Measurements from ENCODE around the gene CUL3.
"Not testable (repeated sequence)": the region's sequence is repeated elsewhere in the genome, so short reads cannot be mapped to it uniquely, and the experiment has no call there.

Gene CUL3

GRCh38 chr2:224585211-224586088, at the start of gene CUL3:
Gene CUL3, minus strand, starts transcription at chr2:224585363. Its CDS starts 354 bp downstream, at chr2:224585009.
- peak; percentile 96 to 98 for DNase-seq

GRCh38 chr2:224630659-224631550, 45.7 kb upstream of the CUL3 start:
- no peak for DNase-seq

- DNase-seq = no peak
Measured at GRCh38 chr2:224628416-224628815, 43.3 kb upstream of the CUL3 start.

DNA sequence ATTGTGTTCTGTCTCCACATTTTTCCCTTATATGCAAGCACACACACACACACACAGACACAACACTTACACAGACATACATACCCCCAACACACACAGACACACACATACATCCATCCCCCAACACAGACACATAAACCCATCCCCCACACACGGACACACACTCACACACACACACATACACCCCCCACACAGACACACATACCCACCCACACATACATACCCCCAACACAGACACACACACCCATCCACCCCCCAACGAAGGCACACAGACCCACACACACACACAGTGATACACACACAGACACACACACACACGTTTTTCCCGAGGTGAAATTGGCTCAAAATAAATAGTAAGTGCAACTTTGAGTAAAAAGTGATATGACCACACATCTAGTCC, 41.6 kb upstream of the CUL3 start:
- no peak for DNase-seq

- DNase-seq = no peak
Measured at GRCh38 chr2:224613543-224614286, 28.6 kb upstream of the CUL3 start.

DNA sequence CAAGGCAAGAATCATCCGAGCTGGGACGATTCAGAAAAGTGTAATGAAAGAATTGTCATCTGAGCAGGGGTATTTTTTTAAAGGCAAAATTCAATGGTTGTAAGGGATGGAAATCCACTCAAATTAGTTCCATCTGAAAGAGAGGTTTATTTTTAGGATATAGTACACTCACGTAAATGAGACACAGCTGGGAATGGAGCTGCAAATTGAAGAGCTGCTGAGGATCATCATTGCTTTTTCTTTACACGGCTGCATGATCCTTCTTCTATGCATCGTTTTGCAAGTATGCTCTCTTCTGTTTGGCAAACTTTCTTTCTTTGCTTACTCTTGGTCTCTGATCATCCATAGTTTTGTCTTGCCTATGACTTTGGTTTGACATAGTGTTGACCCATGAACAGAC, 27.4 kb upstream of the CUL3 start:
- no peak for DNase-seq

DNA sequence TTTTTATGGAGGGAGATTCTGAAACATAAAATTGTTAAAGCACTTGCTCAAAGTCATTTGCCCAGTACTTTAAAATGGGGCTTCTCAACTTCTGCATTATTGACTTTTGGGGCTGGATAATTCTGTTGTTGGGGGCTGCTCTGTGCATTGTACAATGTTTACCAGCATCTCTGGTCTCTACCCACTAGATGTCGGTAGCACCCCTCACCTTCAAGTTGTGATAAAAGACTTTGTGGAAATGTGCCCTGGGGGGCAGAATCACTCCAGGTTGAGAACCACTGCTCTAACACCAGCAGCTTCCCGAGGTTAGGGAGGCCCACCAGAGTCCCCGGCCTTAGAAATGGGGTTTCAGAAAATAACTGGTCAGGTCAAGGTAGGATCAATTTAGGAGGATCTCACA, 26.8 kb upstream of the CUL3 start:
- DNase-seq = no peak

DNA sequence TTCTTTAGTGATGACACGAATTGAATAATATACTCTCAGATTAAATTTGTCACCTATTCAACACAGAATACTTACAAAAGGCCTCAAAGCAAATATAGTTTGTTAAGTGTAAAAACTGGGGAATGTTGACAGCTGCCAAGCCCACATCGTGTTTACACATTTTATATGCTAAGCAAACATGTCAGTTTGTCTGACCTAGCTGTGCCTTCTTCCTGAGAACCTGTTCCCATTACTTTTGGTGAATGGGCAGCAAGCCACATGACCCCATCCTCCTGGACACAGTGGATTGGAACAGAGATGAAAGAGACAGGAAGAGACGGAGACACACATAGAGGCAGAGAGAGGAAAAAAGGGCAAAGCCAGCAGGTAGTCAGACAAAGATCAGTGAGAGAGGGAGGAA, 22.9 kb upstream of the CUL3 start:
- DNase-seq = no peak

DNA sequence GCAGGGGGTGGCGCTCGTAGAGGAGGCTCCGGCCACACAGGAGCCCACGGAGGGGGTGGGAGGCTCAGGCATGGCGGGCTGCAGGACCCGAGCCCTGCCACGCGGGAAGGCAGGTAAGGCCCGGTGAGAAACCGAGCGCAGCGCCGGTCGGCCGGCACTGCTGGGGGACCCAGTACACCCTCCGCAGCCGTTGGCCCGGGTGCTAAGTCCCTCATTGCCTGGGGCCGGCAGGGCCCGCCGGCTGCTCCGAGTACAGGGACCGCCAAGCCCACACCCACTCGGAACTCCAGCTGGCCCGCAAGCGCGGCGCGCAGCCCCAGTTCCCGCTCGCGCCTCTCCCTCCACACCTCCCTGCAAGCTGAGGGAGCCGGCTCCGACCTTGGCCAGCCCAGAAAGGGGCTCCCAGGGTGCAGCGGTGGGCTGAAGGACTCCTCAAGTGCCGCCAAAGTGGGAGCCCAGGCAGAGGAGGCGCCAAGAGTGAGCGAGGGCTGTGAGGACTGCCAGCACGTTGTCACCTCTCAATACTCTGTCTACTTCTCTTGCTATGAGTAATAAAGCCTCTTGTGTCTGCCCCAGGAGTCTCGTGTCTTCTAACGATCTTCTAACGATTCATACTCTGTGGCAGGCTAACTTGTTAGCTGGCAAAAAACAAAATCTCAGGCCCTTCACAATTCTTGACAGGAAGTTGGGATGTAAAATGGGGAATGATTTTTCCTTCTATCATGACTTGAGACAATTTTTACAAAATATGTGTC, 18.8 kb upstream of the CUL3 start:
- not testable (repeated sequence) for DNase-seq

DNA sequence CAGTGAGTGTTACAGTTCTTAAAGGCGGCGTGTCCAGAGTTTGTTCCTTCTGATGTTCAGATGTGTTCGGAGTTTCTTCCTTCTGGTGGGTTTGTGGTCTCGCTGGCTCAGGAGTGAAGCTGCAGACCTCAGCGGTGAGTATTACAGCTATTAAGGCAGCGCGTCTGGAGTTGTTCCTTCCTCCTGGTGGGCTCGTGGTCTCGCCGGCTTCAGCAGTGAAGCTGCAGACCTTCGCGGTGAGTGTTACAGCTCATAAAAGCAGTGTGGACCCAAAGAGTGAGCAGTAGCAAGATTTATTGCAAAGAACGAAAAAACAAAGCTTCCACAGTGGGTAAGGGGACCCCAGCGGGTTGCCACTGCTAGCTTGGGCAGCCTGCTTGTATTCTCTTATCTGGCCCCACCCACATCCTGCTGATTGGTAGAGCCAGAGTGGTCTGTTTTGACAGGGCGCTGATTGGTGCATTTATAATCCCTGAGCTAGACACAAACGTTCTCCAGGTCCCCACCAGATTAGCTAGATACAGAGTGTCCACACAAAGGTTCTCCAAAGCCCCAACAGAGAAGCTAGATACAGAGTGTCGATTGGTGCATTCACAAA, 17.7 kb upstream of the CUL3 start:
- not testable (repeated sequence) for DNase-seq

- DNase-seq = no peak
Measured at GRCh38 chr2:224601923-224602322, 16.8 kb upstream of the CUL3 start.

DNA sequence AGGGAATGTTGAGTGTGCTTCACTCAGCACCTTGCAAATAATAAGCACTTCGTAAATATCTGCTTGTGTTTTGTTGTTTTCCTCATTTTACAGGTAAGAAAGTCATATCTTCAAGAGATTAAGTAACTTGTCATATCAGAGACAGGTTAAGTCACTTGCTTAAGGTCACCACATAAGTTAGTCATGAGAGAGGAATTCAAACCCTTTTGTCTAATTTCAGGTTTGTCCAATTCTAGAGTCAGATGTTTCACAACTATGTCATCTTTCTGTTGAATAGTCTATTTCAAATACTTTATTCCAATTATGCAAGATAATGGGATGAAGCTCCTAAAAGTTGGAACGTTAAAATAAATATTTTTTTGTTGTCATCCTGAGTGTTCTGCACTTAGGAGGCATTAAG, 13.5 kb upstream of the CUL3 start:
- DNase-seq = no peak

GRCh38 chr2:224596289-224596688, 11.1 kb upstream of the CUL3 start:
- no peak for DNase-seq

GRCh38 chr2:224595518-224595917, 10.4 kb upstream of the CUL3 start:
- no peak for DNase-seq

DNA sequence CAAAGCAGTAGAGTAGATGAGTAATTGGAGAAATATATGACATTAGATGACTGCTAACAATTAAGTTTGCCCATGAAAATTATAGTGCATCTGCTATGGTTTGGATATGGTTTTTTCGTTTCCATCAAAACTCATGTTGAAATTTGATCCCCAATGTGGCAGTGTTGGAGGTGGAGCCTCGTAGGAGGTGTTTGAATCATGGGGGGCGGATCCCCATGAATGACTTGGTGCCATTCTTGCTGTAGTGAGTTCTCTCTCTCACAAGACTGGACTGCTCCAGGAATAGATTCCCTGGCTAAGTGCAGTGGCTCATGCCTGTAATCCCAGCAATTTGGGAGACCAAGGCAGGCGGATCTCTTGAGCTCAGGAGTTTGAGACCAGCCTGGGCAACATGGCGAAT, 9.7 kb upstream of the CUL3 start:
- no peak for DNase-seq

- DNase-seq = no peak
Measured at GRCh38 chr2:224591220-224591619, 6.1 kb upstream of the CUL3 start.

DNA sequence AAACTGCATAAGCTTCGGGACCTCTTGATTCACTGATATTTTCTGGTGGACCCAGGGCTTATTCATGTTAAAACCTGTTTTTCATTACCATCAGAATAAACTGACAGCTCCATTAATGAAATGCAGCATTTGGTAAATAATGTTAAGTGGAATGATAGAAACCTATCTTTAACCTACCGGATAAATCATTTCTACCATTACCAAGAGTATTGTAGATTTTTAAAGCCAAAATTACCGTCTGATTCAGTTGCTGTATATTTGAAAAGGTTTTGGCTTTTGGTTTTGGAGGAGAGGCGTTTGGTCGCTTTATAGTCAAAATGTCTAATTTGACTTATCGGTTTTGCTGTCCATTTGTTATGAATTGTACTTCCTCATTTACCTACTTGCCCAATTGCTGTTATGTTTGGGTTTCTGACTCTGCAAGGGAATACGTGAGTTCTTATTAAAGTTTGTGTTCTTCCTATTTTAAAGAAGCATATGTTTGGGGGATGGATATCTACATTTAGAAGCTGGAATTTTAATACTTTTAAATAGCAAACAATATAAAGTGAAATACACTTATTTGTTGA, 1.0 kb upstream of the CUL3 start:
- peak in 1 of 2 experiments; percentile 30 for DNase-seq

DNA sequence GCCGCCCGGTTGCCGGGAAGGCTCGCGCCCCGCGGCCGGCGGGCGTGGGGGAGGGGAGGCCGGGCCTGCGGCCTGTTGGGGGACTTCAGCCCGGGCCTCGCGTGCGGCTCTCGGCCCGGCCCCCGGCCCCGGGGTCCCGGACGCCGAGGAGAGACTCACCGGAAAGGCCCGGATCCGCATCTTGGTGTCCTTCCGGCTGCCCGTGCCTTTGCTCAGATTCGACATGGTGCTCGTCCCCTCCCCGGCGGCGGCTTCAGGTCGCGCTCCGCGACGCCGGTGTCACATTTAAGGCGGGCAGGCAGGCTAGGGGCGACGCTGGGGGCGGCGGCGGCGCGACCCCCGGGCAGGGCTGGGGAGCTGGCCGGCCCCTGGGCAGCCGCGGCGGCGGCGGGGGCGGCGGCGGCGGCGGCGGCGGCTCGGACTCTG, 365 bp downstream of the CUL3 start:
- DNase-seq = peak in 1 of 2 experiments; percentile 69

DNA sequence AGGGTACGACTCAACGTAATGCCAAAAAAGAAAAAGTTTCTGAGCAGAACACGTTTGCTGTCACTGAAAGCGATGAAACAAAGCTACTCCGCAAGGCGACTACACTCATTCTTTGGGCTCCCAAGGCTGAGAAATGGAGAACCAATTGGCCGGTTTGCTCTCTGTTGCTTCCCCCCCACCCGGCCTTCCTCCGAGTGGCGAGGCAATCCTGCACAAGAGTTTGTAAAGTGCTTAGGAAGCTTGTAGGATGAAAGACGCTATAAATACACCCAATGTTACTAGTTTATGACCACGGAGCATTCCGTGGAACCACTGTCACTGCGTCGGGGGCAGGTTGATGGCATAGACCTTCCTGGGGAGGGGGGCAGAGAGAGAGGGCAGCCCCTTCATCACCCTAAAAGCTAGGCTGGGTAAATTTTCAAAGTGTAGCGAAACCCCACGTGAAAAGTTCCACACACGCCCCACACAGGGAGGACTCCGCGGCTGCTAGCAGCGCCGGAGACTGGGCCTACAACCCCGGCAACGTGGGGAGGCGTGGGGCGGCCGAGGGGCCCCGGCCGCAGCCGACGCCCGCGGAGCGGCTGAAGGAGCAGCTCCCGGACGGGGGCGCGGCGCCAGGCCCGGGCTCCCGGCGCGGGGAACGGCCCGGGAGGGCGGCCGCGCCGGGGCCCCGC, 915 bp downstream of the CUL3 start:
- DNase-seq = peak in 1 of 2 experiments; percentile 39

DNA sequence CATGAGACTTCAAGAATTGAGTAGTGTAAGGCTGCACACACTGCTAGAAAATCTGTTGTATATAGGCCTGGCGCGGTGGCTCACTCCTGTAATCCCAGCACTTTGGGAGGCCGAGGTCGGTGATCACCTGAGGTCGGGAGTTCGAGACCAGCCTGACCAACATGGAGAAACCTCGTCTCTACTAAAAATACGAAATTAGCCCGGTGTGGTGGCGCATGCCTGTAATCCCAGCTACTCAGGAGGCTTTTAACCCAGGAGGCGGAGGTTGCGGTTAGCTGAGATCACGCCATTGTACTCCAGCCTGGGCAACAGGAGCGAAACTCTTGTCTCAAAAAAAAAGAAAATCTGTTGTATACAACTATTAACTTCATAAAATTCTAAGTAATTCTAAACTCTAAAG, 2.1 kb downstream of the CUL3 start:
- DNase-seq = not testable (repeated sequence)

GRCh38 chr2:224580248-224580647, 4.9 kb downstream of the CUL3 start:
- no peak for DNase-seq

All from NCI-H526 (cell line).